ENCODE data around the gene GRAMD2A.

GRCh38 chr15:72130272-72130671, 67.3 kb downstream of the GRAMD2A start:
- TF ChIP-seq, protein P1, sequence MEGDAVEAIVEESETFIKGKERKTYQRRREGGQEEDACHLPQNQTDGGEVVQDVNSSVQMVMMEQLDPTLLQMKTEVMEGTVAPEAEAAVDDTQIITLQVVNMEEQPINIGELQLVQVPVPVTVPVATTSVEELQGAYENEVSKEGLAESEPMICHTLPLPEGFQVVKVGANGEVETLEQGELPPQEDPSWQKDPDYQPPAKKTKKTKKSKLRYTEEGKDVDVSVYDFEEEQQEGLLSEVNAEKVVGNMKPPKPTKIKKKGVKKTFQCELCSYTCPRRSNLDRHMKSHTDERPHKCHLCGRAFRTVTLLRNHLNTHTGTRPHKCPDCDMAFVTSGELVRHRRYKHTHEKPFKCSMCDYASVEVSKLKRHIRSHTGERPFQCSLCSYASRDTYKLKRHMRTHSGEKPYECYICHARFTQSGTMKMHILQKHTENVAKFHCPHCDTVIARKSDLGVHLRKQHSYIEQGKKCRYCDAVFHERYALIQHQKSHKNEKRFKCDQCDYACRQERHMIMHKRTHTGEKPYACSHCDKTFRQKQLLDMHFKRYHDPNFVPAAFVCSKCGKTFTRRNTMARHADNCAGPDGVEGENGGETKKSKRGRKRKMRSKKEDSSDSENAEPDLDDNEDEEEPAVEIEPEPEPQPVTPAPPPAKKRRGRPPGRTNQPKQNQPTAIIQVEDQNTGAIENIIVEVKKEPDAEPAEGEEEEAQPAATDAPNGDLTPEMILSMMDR (IDR thresholded peaks at IDR 0.05): no peak
- no peak for TF ChIP-seq POLR2A (IDR thresholded peaks at IDR 0.05)
